Kidney epithelial cell (primary cell): ENCODE data around the gene ZNF423. TPM values are rescaled to one million over a fixed set of nuclear protein-coding genes. Genes with fewer than 3 reads are reported as not detected.
A peak's percentile ranks its signal among the peaks of the same experiment; 100 is the strongest.

Experiments used
- DNase-seq: peaks from one replicate; pipeline ENCODE4 v3.0.0-alpha.2; 2010; ENCODE audit warnings: low read depth
- H3K27me3 ChIP-seq: 2 replicates; pipeline ENCODE4 v1.6.0; 2011; ENCODE audit warnings: low read length; ENCODE audit not compliant: control insufficient read depth, insufficient read depth
- H3K36me3 ChIP-seq: 2 replicates; pipeline ENCODE4 v1.5.1; 2011; ENCODE audit warnings: low read length; ENCODE audit not compliant: control insufficient read depth, insufficient read depth
- H3K4me3 ChIP-seq: 2 replicates; pipeline ENCODE4 v1.5.1; 2011; ENCODE audit warnings: low read depth, mild to moderate bottlenecking, control low read depth, low read length
- total RNA-seq: library from RNA; depleted of rRNA; stranded (reverse); fragments of >200 nt; gene quantifications from 2 replicates; pipeline ENCODE4 v1.2.3, GENCODE V29; 2015
- TF ChIP-seq, protein P1 (sequence below): IDR thresholded peaks from 2 replicates; pipeline ENCODE4 v1.5.1; 2011; ENCODE audit warnings: mild to moderate bottlenecking, moderate library complexity, low read length, control low read depth, inconsistent platforms; ENCODE audit not compliant: insufficient read depth, poor library complexity, severe bottlenecking

Gene ZNF423
- total RNA-seq, 1 donor from 2014 or later: 3.6 TPM

GRCh38 chr16:49743658-49744057 lies 112.3 kb downstream of the ZNF423 start:
- TF ChIP-seq, protein P1, sequence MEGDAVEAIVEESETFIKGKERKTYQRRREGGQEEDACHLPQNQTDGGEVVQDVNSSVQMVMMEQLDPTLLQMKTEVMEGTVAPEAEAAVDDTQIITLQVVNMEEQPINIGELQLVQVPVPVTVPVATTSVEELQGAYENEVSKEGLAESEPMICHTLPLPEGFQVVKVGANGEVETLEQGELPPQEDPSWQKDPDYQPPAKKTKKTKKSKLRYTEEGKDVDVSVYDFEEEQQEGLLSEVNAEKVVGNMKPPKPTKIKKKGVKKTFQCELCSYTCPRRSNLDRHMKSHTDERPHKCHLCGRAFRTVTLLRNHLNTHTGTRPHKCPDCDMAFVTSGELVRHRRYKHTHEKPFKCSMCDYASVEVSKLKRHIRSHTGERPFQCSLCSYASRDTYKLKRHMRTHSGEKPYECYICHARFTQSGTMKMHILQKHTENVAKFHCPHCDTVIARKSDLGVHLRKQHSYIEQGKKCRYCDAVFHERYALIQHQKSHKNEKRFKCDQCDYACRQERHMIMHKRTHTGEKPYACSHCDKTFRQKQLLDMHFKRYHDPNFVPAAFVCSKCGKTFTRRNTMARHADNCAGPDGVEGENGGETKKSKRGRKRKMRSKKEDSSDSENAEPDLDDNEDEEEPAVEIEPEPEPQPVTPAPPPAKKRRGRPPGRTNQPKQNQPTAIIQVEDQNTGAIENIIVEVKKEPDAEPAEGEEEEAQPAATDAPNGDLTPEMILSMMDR: no peak
- H3K4me3 ChIP-seq: no peak overlapping the region
- H3K36me3 ChIP-seq: no peaks in the 10 kb centered on the region
- no peak for DNase-seq
- peaks cover 19% of the 10 kb centered on the region for H3K27me3 ChIP-seq

GRCh38 chr16:49743203-49743464 lies 112.8 kb downstream of the ZNF423 start:
- TF ChIP-seq, protein P1: no peak
- Histone ChIP-seq H3K36me3 (no peaks in the 10 kb centered on the region), H3K27me3 (peaks cover 19% of the 10 kb centered on the region), H3K4me3 (no peak overlapping the region)
- no peak for DNase-seq

GRCh38 chr16:49742428-49743202 lies 113.3 kb downstream of the ZNF423 start:
- no peaks in the 10 kb centered on the region for H3K36me3 ChIP-seq
- TF ChIP-seq, protein P1: no peak
- no peak overlapping the region for H3K4me3 ChIP-seq
- H3K27me3 ChIP-seq: peaks cover 19% of the 10 kb centered on the region
- DNase-seq: no peak

GRCh38 chr16:49740256-49740655 lies 115.7 kb downstream of the ZNF423 start:
- no peak for DNase-seq
- H3K4me3 ChIP-seq: no peak overlapping the region
- TF ChIP-seq, protein P1: no peak

DNA sequence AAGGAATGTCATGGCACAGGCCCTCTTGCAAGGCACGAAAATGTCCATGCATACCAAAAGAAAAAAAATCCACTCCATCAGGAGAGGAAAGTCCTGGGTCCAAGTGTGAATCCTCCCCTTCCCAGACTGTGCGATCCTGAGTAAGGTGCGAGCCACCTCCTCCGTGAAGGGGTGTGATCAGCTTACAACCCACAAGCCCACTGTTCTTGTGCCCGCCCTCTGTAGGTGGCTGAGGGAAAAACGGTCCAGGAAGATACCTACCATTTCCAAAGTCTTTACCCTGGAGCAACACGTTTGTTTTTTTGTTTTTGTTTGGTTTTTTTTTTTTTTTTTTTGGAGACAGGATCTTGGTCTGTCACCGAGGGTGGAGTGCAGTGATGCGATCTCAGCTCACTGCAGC lies 116.5 kb downstream of the ZNF423 start:
- DNase-seq: no peak
- TF ChIP-seq, protein P1: peak; percentile 23
- Histone ChIP-seq H3K27me3 (peaks cover 12% of the 10 kb centered on the region), H3K4me3 (no peak overlapping the region), H3K36me3 (no peaks in the 10 kb centered on the region)

More at GRCh38 chr16:49740256-49740655, 115.7 kb downstream of the ZNF423 start:
- Histone ChIP-seq H3K27me3 (peaks cover 14% of the 10 kb centered on the region), H3K36me3 (no peaks in the 10 kb centered on the region)

DNA sequence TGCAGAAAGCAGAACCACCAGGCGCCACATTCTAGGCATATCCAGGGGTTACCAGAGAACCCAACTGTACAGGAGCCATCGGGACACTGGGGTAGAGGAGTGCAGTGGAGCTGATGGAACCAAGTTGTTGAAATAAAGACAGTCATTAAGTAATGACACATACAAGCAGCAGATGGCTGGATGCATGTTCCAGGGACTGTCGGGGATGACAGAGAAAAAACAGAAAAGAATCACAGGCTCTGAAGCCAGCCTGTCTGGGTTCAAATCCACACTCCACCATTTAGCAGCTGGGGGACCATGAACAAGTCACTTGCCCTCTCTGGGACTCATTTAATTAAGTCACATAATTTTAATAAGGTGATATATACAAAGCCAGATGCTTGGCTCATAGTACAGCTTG lies 117.1 kb downstream of the ZNF423 start:
- TF ChIP-seq, protein P1: no peak
- Histone ChIP-seq H3K27me3 (peaks cover 13% of the 10 kb centered on the region), H3K36me3 (no peaks in the 10 kb centered on the region), H3K4me3 (no peak overlapping the region)
- DNase-seq: no peak
